Activated T-cell treated with anti-CD3 and anti-CD28 coated beads for 1 hour (primary cell): ENCODE measurements around the gene PAEP.

Source experiments
- DNase-seq: peaks from one replicate; pipeline ENCODE4 v3.0.0-alpha.2; 2020; ENCODE audit warnings: low read depth

The PAEP gene

DNA sequence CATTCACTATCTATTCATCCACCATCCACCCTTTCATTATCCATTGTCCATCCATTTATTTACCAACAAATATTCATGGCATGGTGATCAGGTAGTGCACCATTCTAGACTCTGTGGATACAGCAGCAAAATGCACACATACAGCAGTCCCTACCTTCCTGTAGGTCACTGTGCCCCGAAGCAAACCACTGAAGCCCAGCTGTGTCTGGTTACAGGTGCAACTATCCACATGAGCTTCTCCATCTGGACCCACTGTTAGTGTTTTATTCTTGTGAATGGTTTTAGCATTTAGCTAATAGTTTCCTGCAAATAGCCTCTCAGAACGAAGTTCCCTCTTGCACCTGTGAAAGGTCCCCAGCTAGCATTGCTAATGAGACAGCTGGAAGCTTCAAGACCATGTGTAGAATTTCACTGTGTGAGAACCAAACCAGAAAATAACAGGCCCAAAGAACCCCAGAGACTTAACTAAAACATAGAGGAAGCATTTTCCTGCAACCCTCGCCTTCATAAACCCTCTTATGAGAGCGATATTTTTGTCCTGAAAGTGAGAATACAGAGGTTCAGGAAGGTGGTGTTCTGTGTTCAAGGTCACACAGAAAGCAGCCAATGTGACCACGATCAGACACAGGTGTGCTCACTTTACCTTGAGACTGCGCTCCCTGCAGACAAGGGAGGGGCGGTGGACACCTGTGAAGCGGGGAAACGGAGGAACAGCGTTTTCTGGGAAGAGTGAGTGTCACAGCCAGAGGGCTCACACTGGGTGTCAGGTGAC is 18.5 kb downstream of the PAEP start:
- DNase-seq: no peak

DNA sequence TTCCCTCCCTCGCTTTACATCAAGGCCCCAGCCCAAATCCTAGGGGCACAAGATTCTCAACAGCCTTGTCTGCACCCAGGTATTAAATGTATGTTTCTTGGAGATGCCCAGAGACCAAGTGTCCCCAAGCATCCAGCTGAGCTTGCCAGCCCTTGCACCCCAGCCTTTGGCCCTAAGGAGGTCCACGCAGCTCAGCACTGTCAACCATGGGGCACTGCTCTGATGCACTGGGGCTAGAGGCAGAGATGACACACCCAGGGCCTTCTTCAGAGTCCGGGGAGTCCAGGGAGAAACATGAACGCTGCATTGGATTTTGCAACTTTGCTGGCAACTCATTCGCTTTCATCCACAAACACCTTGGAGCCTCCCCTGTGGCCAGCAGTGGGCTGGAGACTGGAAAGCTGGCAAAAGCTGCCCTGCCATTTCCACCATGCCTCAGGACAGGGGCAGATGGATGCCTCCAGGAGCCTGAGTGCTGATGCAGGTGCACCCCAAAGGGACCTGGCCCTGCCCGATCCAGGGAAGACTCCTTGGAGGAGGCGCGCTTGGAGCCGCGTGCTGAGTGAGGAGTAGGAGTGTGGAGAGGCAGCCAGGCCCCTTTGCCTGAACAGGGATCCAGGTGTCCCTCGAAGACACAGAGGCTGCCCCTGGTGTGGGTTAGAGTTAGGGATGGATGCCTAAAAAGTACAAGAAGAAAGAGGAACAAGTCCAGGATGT is 19.3 kb downstream of the PAEP start:
- DNase-seq: no peak

DNA sequence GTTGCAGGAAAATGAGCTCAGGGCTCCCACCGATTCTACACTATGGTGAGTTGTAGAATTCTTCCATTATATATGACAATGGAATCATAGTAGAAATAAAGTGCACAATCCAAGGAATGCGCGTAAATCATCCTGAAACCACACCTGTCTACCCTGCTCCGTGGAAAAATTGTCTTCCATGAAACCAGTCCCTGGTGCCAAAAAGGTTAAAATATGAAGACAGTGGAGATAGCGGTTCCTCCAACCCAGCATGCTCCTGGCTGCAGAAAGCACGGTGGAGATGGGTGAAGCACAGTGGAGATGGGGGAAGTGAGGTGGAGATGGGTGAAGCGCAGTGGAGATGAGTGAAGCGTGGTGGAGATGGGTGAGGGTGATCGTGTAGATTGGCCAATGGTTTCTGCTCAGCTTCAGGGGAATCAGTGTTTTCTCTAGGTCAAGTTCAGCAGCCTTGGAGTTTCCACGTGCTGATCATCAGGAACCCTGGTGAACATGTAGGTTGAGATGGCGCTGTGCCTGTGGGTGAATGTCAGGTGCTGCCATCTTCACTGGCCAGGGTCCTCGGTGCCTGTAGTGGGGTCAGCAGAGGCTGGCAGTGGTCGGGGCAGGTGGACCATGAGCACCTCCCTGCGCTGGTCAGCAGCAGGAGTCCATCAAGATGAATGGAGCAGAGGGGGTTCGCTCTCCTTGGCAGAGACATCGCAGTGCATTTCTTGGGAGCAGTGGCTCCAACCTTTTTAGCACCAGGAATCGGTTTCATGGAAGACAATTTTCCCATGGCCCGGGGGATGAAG is 20.3 kb downstream of the PAEP start:
- no peak for DNase-seq

DNA sequence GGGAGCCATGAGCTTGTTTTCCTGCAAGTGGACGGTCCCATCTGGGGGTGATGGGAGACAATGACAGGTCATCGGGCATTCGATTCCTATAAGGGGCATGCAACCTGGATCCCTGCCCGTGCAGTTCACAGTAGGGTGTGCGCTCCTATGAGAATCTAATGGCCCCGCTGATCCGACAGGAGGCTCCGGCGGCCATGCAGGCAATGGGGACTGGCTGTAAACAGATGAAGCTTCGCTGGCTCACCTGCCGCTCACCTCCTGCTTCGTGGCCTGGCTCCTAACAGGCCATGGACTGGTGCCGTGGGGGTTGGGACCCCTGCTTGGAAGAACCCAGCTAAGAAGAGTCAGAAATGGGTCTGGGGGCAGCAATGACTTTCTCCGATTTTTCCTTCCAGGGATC is 21.0 kb downstream of the PAEP start:
- no peak for DNase-seq

DNA sequence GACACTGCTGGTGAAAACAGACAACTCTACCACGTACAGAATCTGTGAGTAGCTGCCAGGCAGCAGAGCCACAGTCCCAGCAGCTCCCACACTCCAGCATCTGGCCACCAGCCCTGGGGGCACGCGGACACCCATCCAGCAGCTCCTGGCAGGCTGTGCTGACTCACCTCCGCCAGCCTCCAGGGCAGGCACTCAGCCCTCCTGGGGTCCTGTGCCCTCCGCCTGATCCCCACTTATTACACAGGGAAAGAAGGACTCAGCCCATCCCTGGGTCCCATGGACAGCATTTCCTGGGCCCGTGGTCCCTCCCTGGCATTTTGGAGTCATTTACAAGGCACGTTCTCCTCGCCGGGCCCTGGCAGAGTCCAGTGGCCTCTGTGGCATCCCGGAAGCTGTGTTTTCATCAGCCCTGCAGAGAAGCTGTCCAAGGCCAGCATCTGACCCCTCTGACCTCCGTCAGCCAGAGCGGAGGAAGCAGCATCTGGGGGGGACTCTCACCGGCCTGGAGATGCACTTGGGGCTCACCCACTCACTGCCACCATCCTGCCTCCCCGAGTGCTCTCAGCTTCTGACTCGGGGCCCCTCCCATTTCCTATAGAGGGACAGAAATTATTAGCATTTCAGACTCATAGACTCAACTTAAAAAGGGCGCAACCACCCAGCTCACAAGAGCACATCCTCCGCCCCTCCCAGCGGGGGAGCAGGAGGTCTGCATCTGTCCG is 21.6 kb downstream of the PAEP start:
- no peak for DNase-seq

DNA sequence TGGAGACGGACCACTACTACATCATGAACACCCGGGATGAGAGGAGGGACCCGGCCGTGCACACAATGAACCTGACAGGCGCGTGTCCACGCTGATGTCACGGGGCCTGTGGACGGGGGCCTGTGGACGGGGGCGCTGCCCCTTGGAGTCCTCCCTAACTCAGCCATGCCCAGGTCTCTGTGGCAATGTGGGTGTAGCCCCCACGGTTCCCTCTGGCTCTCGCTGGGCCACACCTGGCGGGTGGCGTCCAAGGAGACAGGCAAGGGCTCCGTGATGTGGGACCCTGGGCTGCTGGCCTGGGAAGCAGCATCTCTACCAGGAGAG is 22.1 kb downstream of the PAEP start:
- no peak for DNase-seq

DNA sequence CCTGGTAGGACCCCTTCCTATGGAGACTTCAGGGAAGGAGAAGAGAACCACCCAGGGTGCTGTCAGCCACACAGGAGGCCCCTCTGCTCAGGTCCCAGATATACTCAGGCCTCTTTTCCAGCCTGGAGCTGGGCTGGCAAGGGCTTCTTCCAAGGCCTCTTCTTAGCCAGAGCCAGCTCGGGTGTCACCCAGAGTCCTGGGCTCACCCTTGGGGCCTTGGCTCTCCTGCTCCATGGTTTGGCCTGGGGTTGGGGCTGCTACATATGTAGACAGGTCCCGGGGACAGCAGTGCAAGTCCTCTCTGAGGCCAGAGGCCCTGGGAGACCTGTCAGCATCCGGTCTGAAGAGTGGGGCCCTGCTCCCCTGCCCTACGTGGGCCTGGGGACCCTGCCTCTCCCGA is 22.8 kb downstream of the PAEP start:
- DNase-seq: no peak

DNA sequence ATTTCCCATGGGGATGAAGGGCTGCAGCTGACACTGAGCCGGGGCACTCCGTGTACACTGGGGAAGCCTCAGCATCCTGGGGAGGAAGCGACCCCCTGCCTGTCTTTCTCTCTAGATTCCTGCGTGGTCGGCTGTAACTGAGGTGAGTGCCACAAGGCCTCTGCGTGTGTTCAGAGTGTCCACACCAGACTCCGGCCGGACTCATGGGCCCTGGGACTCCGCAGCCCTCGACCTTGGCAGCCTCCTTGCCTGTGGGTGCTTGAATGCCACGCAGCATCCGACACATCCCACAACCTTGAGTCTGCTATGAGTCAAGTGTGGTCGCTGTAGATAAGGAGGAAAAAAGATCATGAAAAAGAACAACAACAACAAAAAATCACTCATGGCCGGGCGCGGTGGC is 23.4 kb downstream of the PAEP start:
- no peak for DNase-seq

DNA sequence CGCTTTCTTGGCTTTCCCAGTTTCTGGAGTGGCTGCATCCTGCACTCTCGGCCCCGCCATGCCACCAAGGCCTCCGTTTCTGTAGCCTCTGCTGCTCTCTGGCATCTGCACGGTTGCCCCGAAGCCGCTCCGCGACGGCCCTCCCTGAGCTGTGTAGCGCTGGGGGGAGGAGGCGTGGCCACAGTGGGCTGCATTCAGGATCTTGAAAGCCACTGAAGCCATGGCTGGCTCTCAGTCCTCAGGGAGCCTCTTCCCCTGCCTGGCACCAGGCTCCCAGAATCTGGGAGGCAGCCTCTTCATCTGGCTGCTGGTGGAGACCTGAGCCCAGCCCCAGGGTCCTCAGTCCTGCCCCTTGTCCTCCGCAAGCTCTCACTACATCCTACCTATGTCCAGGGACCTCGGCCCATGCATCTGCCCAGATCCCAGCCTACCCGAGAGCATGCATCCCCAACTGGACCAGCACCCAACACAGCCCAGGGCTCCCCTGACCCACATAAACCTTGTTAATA is 25.1 kb downstream of the PAEP start:
- DNase-seq: no peak

DNA sequence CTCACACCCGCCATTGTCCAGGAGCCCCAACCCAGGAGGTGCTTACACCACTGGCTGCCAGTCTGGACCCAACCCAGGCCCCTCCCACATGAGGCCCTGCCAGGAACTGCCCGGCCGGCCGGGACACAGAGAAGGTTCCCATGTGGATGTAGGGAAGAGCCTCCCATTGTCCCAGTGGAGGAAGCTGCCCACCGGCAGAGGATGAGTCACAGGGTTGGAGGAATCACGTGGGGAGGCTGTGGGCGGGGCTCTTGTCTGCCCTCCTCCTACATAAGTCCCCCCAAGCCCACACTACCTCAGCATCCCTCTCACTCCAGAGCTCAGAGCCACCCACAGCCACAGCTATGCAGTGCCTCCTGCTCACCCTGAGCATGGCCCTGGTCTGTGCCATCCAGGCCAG is 26.1 kb downstream of the PAEP start:
- DNase-seq: no peak

DNA sequence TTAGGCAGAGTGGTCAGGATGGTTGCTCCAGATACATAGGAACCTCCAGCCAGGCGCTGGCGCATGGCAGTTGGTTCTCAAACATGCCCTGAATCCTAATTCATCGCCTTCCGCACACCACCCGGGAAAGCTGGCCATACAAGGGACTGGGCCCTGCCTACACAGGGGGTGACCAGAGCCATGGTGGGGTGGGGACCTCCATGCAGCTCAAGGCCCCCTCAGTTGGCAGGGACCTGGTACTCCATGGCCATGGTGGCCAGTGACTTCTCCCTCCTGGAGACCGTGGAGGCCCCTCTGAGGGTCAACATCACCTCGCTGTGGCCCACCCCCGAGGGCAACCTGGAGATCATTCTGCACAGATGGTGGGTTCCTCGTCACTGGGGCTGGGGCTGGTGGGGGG is 26.8 kb downstream of the PAEP start:
- DNase-seq: no peak

DNA sequence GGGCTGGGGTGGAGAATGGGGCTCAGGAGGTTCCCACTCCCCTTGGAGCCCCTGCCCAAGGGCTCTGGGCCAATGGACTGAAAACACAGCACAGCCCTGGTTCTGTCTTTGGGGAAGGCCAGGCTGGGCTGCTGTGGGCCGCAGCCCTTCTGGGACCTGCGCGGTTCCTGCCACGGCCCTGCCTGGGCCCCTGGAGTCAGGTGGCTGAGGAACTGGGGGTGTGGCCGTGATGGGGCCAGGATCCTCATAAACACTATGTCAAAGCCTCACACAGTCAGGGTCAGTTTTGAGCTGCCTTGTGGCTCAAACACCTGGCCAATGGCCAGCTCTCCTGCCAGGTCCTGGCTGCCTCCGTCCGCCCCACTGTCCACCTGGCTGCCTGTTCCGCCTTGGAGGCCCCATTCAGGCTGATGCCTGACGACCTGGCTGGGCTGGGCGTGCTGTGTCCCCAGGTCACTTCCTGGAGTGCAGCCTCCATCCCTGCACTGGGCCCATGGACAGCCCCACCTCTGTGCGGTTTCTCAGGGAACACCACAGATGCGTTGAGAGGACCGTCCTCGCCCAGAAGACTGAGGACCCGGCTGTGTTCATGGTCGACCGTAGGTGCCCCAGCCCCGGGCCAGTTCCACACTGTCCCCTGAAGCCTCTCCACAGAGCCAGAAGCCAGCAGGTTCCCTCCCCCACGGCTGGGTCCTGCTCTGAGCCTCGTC is 27.5 kb downstream of the PAEP start:
- no peak for DNase-seq

DNA sequence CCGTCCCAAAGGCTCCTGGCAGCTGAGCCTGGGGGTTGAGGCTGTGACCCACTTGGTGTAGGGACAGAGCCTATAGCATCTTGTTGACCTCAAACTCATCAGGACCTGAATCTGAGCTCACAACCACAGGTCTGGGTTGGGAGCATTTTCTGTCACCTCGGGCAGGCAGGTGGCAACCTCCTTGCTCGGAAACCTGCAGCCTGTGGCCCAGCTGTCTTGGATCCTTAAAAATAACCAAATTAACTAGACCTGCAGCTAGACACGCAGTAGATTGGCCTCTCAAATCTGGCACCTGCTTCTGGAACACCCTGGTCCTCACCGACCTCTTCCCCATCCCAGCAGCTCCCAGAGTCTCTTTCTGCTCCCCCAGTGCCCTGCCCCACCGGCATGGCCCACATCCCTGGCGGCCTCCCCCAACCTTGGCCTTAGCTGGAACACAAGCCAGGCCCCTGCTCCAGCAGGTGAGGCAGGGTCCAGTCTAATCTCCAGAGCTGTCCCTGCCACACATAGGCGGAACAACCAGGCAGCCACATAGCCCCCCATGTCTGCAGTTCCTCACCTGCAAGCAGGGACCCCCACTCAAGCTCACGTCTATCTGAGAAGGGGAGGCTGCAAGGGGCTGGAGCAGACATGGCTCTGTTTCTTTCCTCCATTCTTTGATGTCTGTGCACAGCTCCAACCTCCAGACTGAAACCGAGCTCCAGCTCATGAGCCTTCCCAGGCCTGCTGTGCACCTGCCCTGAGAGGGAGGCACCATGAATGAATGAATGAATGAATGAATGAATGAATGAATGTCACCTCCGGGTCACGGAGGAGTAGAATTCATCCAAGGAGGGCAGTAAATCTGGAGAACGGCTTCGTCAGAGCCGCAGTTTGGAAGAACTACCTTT is 28.3 kb downstream of the PAEP start:
- DNase-seq: no peak

DNA sequence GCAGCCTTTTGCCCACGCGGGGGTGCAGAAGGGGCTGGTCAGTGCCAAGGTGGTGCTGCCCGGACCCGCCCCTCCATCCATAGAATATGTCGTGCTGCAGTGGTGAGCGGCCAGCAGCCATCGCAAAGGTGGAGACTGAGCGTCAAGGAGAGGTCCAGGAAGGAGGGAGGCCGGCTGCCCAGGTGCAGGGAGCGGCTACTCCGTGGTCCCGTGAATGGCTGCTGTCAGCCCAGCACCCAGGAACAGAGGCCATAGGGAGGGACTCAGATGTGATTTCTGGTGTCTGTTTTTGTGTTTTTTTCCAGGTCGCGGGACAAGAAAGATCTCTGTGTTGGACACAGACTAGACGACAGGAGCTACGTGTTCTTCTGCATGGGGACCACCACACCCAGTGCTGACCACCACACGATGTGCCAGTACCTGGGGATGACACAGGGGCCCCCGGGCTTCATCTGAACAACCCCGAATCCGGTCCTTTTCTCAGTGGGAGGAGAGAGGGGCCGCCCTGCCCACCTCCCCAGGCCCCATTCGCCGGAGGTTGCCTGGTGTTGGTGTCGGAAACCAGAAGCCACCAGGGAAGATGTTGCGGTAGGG is 29.0 kb downstream of the PAEP start:
- DNase-seq: no peak

DNA sequence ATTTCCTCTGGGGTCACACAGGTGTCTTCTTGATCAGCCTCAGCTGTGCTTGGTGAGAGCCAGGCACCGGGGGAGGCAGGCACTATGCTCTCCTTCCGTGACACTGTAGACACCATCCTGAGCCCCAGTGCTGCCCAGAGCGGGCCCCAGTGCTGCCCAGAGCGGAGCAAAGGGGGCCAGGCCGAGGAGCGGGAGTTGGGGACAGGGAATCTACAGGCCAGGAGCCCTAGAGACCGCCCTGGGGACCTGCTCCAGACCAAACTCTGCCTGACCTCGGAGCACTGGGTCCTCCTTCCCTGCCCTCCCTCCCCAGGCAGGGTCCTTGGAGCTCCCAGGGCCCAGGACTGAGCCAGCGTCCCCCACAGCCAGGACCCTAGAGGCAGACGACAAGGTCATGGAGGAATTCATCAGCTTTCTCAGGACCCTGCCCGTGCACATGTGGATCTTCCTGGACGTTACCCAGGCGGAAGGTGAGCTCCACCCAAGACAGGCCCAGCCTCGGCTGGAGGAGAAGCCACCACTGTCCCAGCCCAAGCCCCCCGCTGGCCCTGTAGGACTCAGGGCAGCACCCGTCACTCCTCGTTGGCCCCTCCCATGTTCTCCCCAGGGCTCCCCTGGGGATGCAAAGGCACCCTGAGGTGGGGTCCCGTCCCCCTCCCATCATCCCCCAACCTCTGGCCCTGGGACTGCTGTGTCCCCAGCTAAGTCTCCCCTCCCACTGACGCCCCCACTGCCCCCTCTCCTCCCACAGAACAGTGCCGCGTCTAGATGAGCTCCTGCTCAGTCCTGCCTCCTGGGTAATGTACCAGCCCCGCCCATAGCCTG is 30.2 kb downstream of the PAEP start:
- DNase-seq: no peak

DNA sequence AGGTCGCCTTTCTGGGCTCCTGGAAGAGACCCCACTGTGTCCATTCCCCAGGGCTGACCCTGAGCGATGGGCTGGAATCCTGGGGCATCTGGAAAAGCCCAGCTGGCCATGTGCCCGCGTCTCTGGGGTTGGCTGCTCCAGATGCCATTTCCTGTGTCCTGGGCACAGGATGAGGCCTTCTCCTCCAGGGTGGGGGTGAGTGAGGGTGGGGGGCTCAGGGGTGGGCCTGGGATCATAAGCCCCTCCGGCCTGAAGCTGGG is 30.7 kb downstream of the PAEP start:
- no peak for DNase-seq

DNA sequence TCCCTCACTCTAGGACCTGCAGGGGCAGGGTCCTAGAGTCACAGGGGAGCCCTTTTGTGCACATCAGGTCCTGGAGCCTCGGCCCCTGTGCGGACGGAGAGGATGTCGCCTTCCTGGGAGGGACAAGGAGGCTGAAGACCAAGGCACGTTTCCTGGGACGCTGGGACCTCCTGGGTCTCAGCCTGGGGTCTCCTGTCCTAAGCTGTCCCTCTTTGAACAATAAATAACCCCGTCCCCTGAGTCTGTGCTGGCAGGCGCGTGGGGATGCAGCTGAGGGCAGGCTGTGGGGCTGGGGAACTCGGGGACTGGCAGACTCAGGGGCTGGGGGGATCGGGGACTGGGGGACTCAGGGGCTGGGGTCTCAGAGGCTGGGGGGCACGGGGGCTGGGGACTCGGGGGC is 31.1 kb downstream of the PAEP start:
- no peak for DNase-seq

DNA sequence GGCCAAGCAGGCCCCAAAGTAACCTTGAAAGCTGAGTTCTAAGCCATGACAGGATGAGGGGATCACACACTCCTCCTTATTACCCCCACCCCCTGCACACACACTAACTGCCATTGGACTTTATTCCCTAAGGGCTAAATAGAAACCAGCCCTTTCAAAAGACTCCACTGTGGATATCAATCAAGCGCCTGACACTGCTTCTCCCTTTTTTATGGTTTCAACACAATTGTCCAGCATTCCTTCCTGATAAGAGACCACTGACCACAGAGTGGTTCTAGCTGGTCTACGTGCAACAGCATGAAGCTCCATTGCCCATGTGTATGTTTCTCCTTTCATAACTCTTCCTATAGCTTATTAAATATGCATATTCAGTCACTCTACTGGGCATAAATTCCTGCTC is 34.7 kb downstream of the PAEP start:
- DNase-seq: no peak

DNA sequence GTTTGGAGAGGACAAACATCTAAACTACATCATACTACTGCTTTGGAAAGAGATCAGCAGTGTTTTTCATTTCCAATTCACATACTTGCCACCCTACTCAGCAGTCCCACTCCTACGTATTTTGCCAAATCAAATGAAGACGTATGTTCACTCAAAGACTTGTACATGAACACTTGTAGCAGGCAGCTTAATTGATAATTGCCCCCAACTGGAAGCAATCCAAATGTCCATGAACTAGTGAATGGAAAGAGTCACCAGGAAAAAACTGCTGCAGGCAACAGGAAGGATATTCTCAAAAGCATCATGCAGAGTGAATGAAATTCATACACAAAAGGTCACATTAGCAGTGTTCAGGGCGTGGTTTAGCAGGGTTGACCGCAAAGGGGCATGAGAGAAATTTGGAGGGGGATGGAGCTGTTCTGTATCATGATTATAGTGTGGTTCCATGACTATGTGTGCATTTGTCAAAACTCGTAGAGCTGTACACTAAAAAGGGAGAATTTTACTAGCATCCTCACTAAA is 38.8 kb downstream of the PAEP start:
- DNase-seq: no peak
